Endothelial cell (in vitro differentiated cells): ENCODE data around the gene SECISBP2. TPM values are rescaled to one million over a fixed set of nuclear protein-coding genes. Genes with fewer than 3 reads are reported as not detected.

ENCODE experiments used
- DNase-seq: peaks from one replicate; pipeline ENCODE4 v3.0.0; 2021; ENCODE audit warnings: low spot score
- H3K27ac Mint-ChIP-seq: one replicate; pipeline ENCODE4 v1.8.0; 2021; ENCODE audit warnings: mixed read lengths, inconsistent platforms; ENCODE audit not compliant: unreplicated experiment
- H3K27me3 Mint-ChIP-seq: one replicate; pipeline ENCODE4 v1.8.0; 2021; ENCODE audit warnings: mild to moderate bottlenecking, moderate library complexity, mixed read lengths, inconsistent platforms; ENCODE audit not compliant: unreplicated experiment
- H3K36me3 Mint-ChIP-seq: one replicate; pipeline ENCODE4 v1.8.0; 2021; ENCODE audit warnings: mild to moderate bottlenecking, low read depth, mixed read lengths, inconsistent platforms; ENCODE audit not compliant: unreplicated experiment
- H3K4me1 Mint-ChIP-seq: one replicate; pipeline ENCODE4 v1.8.0; 2021; ENCODE audit warnings: mild to moderate bottlenecking, mixed read lengths, inconsistent platforms; ENCODE audit not compliant: unreplicated experiment
- H3K4me3 Mint-ChIP-seq: one replicate; pipeline ENCODE4 v1.8.0; 2021; ENCODE audit warnings: mild to moderate bottlenecking, mixed read lengths, inconsistent platforms; ENCODE audit not compliant: unreplicated experiment
- H3K9me3 Mint-ChIP-seq: one replicate; pipeline ENCODE4 v1.8.0; 2021; ENCODE audit warnings: mixed read lengths, inconsistent platforms; ENCODE audit not compliant: unreplicated experiment
- CTCF ChIP-seq: fragments of 200-600 bp; sonication (generic); IDR thresholded peaks from one replicate; pipeline ENCODE4 v1.5.0; 2021; ENCODE audit warnings: antibody characterized with exemption; ENCODE audit not compliant: unreplicated experiment
- total RNA-seq: library from RNA; stranded (reverse); fragmentation: NEBNext Ultra II Directional; extraction: Animal tissue kit (Norgen Biotek cat#: 25700); gene quantifications from one replicate; pipeline ENCODE4 v1.2.1, GENCODE V29; 2021; ENCODE audit not compliant: unreplicated experiment

The SECISBP2 gene
- total RNA-seq, 1 donor from 2014 or later, result 41.3 TPM

- Mint-ChIP-seq H3K4me1 (no peaks in the 10 kb centered on the region), H3K4me3 (no peak overlapping the region), H3K9me3 (no peaks in the 10 kb centered on the region), H3K36me3 (peaks cover 16% of the 10 kb centered on the region), H3K27ac (no peak overlapping the region), H3K27me3 (peaks cover 7% of the 10 kb centered on the region)
- TF ChIP-seq CTCF, result no peak
- no peak for DNase-seq
Measured at GRCh38 chr9:89383721-89384300, 65.5 kb downstream of the SECISBP2 start.

- H3K9me3 Mint-ChIP-seq, result no peaks in the 10 kb centered on the region
- H3K36me3 Mint-ChIP-seq, result peaks cover 16% of the 10 kb centered on the region
- DNase-seq, result no peak
- no peak overlapping the region for H3K27ac Mint-ChIP-seq
- H3K27me3 Mint-ChIP-seq, result peaks cover 4% of the 10 kb centered on the region
- no peaks in the 10 kb centered on the region for H3K4me1 Mint-ChIP-seq
- TF ChIP-seq CTCF, result no peak
- H3K4me3 Mint-ChIP-seq, result no peak overlapping the region
Measured at GRCh38 chr9:89384783-89385182, 66.5 kb downstream of the SECISBP2 start.

GRCh38 chr9:89386206-89386605 is 67.9 kb downstream of the SECISBP2 start:
- H3K4me3 Mint-ChIP-seq, result no peak overlapping the region
- no peak for TF ChIP-seq CTCF
- H3K36me3 Mint-ChIP-seq, result peaks cover 18% of the 10 kb centered on the region
- H3K4me1 Mint-ChIP-seq, result no peaks in the 10 kb centered on the region
- no peak overlapping the region for H3K27ac Mint-ChIP-seq
- H3K27me3 Mint-ChIP-seq, result peaks cover 3% of the 10 kb centered on the region
- H3K9me3 Mint-ChIP-seq, result no peaks in the 10 kb centered on the region
- no peak for DNase-seq

- Mint-ChIP-seq H3K36me3 (peaks cover 16% of the 10 kb centered on the region), H3K9me3 (no peaks in the 10 kb centered on the region), H3K4me1 (no peaks in the 10 kb centered on the region), H3K4me3 (no peak overlapping the region), H3K27me3 (peaks cover 4% of the 10 kb centered on the region), H3K27ac (no peak overlapping the region)
- TF ChIP-seq CTCF, result no peak
- DNase-seq, result no peak
Measured at GRCh38 chr9:89386797-89387196, 68.5 kb downstream of the SECISBP2 start.

GRCh38 chr9:89387197-89387849 is 69.0 kb downstream of the SECISBP2 start:
- no peak for TF ChIP-seq CTCF
- peaks cover 16% of the 10 kb centered on the region for H3K36me3 Mint-ChIP-seq
- H3K4me1 Mint-ChIP-seq, result no peaks in the 10 kb centered on the region
- no peak for DNase-seq
- H3K27ac Mint-ChIP-seq, result no peak overlapping the region
- H3K27me3 Mint-ChIP-seq, result peaks cover 1% of the 10 kb centered on the region
- H3K4me3 Mint-ChIP-seq, result no peak overlapping the region
- no peaks in the 10 kb centered on the region for H3K9me3 Mint-ChIP-seq
